SK-N-SH treated with all-trans-retinoic acid at 6 μM for 48 hours (cell line): ENCODE data around the gene TAF5L.

Experiments used
- ATAC-seq: fragments of 200-7000 bp; cut with Tn5 transposase; 3 replicates; pipeline ENCODE4 v1.9.1; 2020; ENCODE audit warnings: mild to moderate bottlenecking, moderate library complexity
- ARNTL ChIP-seq: fragments of 450-650 bp; formaldehyde crosslinking; IDR thresholded peaks from 2 replicates; pipeline ENCODE4 v1.5.0; 2020; ENCODE audit warnings: low read depth, mild to moderate bottlenecking, moderate library complexity, borderline replicate concordance
- BACH2 ChIP-seq: fragments of 250-450 bp; sonication (Bioruptor Pico); IDR thresholded peaks from 2 replicates; pipeline ENCODE4 v1.9.0; 2021; ENCODE audit warnings: mild to moderate bottlenecking, borderline replicate concordance
- CREB5 ChIP-seq: fragments of 250-450 bp; sonication (Bioruptor Pico); IDR thresholded peaks from 2 replicates; pipeline ENCODE4 v1.5.1; 2020; ENCODE audit warnings: low read depth, mild to moderate bottlenecking, moderate library complexity
- CSRNP3 ChIP-seq: fragments of 250-450 bp; sonication (Bioruptor Pico); IDR thresholded peaks from 2 replicates; pipeline ENCODE4 v1.5.1; 2021; ENCODE audit warnings: mild to moderate bottlenecking, moderate library complexity
- ESRRG ChIP-seq: fragments of 250-450 bp; sonication (Bioruptor Pico); IDR thresholded peaks from 2 replicates; pipeline ENCODE4 v1.6.1; 2021; ENCODE audit warnings: mild to moderate bottlenecking
- GLIS3 ChIP-seq: fragments of 250-450 bp; sonication (Bioruptor Pico); IDR thresholded peaks from 2 replicates; pipeline ENCODE4 v1.5.0; 2020; ENCODE audit warnings: mild to moderate bottlenecking, moderate library complexity
- ISL1 ChIP-seq: fragments of 250-450 bp; sonication (Bioruptor Pico); IDR thresholded peaks from 2 replicates; pipeline ENCODE4 v2.1.2; 2022; ENCODE audit warnings: mild to moderate bottlenecking, moderate library complexity
- OSR1 ChIP-seq: fragments of 250-450 bp; sonication (Bioruptor Pico); IDR thresholded peaks from 2 replicates; pipeline ENCODE4 v1.8.0; 2022; ENCODE audit warnings: moderate library complexity, mild to moderate bottlenecking, inconsistent platforms
- PPARA ChIP-seq: fragments of 250-450 bp; sonication (Bioruptor Pico); IDR thresholded peaks from 2 replicates; pipeline ENCODE4 v1.5.0; 2020; ENCODE audit warnings: mild to moderate bottlenecking, borderline replicate concordance
- RARB ChIP-seq: fragments of 250-450 bp; sonication (Bioruptor Pico); IDR thresholded peaks from 2 replicates; pipeline ENCODE4 v1.8.0; 2021; ENCODE audit warnings: mild to moderate bottlenecking, moderate library complexity
- SNAI2 ChIP-seq: fragments of 250-450 bp; sonication (Bioruptor Pico); IDR thresholded peaks from 2 replicates; pipeline ENCODE4 v1.5.0; 2020; ENCODE audit warnings: mild to moderate bottlenecking, moderate library complexity
- TCF4 ChIP-seq: fragments of 250-450 bp; sonication (Bioruptor Pico); IDR thresholded peaks from 2 replicates; pipeline ENCODE4 v1.8.0; 2021; ENCODE audit warnings: mild to moderate bottlenecking, moderate library complexity, borderline replicate concordance
- TOX ChIP-seq: fragments of 250-450 bp; sonication (Bioruptor Pico); IDR thresholded peaks from 2 replicates; pipeline ENCODE4 v1.8.0; 2021; ENCODE audit warnings: mild to moderate bottlenecking, moderate library complexity, borderline replicate concordance
- TSHZ2 ChIP-seq: fragments of 250-450 bp; sonication (Bioruptor Pico); IDR thresholded peaks from 2 replicates; pipeline ENCODE4 v1.5.0; 2020; ENCODE audit warnings: mild to moderate bottlenecking, moderate library complexity
- ZC3H10 ChIP-seq: fragments of 250-450 bp; sonication (Bioruptor Pico); IDR thresholded peaks from 2 replicates; pipeline ENCODE4 v1.5.1; 2021; ENCODE audit warnings: mild to moderate bottlenecking, moderate library complexity
- ZFP3 ChIP-seq: fragments of 250-450 bp; sonication (Bioruptor Pico); IDR thresholded peaks from 2 replicates; pipeline ENCODE4 v1.5.0; 2020; ENCODE audit warnings: mild to moderate bottlenecking, moderate library complexity
- ZNF70 ChIP-seq: fragments of 450-650 bp; formaldehyde crosslinking; IDR thresholded peaks from 2 replicates; pipeline ENCODE4 v1.5.0; 2020; ENCODE audit warnings: mild to moderate bottlenecking, moderate library complexity
- TF ChIP-seq, protein P1 (sequence below): fragments of 250-450 bp; sonication (Bioruptor Pico); IDR thresholded peaks from 2 replicates; pipeline ENCODE4 v1.8.0; 2020; ENCODE audit warnings: mild to moderate bottlenecking, moderate library complexity, borderline replicate concordance

The TAF5L gene

DNA sequence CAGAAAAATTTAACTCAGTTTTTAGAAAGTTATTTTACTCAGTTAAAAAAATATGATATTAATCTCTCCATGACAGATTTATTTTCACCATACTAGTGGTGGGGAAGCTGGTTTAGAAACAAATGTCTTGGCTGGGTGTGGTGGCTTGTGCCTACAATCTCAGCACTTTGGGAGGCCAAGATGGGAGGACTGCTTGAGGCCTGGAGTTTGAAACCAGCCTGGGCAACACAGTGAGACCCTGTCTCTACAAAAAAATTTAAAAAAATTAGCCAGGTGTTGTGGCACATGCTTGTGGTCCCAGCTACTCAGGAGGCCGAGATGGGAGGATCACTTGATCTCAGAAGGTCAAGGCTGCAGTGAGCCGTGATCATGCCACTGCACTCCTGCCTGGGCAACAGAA lies 17.3 kb downstream of the TAF5L start:
- TF ChIP-seq ISL1 (CRISPR knock-in tag) (no peak), SNAI2 (CRISPR knock-in tag) (no peak), TCF4 (CRISPR knock-in tag) (no peak), ZC3H10 (CRISPR knock-in tag) (no peak), CREB5 (no peak)

DNA sequence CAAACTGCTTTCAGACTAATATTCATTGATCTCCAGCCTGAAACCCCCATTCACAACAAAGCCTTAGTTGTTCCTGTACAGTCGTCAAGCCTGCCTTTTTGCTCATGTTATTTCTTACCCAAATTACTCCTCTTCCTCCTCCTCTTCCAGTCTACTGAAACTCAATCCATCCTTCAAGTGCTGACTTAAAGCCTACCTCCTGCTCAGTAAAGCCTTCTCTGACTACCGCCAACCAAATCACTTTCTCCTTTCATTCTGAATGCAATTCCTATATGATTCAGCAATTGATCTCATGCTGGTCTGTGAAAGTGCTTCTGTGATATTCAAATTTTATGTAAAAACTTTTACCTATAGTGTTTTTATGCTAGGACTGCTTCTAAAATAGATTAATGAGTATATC lies 18.6 kb downstream of the TAF5L start:
- ATAC-seq, result no peak
- TF ChIP-seq ZC3H10 (CRISPR knock-in tag), result no peak
- TF ChIP-seq, protein P1, sequence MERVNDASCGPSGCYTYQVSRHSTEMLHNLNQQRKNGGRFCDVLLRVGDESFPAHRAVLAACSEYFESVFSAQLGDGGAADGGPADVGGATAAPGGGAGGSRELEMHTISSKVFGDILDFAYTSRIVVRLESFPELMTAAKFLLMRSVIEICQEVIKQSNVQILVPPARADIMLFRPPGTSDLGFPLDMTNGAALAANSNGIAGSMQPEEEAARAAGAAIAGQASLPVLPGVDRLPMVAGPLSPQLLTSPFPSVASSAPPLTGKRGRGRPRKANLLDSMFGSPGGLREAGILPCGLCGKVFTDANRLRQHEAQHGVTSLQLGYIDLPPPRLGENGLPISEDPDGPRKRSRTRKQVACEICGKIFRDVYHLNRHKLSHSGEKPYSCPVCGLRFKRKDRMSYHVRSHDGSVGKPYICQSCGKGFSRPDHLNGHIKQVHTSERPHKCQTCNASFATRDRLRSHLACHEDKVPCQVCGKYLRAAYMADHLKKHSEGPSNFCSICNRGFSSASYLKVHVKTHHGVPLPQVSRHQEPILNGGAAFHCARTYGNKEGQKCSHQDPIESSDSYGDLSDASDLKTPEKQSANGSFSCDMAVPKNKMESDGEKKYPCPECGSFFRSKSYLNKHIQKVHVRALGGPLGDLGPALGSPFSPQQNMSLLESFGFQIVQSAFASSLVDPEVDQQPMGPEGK (CRISPR knock-in tag), result no peak
- TF ChIP-seq CREB5, result no peak
- no peak for TF ChIP-seq ESRRG (CRISPR knock-in tag)
- no peak for TF ChIP-seq SNAI2 (CRISPR knock-in tag)
- no peak for TF ChIP-seq GLIS3 (CRISPR knock-in tag)
- no peak for TF ChIP-seq ARNTL
- no peak for TF ChIP-seq PPARA (CRISPR knock-in tag)
- no peak for TF ChIP-seq OSR1 (CRISPR knock-in tag)
- no peak for TF ChIP-seq TSHZ2 (CRISPR knock-in tag)

More for the DNA sequence above, 17.3 kb downstream of the TAF5L start:
- ATAC-seq, result no peak

DNA sequence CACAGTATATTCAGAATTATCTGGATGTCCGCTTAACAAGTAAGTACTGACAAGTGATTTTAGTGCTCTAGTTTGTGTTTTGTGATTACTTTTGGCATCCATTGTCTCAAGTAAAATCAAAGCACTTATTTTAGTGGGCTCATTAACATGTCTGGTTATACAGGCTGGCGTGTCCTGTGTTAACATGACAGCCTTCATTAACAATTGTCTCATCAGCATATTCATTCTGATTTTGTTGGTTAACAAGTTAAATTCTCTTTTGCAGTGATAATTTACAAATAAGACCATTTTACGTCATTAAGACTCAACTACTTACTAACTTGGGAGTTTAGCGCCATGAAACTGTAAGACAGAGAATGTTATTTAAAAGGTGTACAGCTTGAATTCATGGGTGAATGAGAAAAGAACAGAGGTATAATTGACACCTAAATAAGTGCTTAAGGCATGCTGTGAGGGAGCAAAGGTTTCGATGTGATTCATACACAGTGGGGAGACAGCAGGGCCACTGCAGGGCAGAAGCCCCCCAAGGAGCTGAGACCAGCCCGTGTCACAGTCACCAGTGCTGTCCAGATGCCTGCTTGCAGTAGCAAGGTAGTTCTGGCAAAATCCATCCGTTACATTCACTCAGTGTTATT lies 22.4 kb downstream of the TAF5L start:
- ATAC-seq, result no peak

DNA sequence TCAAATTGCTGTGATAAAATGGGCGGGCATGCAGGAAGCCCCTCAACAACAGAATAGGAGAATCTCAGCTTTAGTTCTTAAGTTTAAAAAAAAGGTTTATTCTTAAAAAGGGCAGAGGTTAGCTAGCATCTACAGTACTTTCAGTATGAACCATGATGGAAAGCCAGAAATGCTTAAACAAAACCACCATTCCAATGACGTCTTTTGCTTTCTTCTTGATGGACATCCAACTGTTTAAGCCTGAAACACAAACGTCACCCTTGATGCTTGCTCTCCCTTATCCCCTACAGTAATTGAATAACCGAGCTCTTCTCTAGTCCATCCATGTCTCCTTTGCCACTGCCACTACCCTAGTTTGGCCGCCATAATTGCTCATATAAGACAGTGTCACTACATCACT lies 25.7 kb downstream of the TAF5L start:
- TF ChIP-seq TOX (CRISPR knock-in tag) (no peak), ESRRG (CRISPR knock-in tag) (no peak), CSRNP3 (no peak), BACH2 (CRISPR knock-in tag) (no peak), RARB (CRISPR knock-in tag) (no peak), PPARA (CRISPR knock-in tag) (no peak), ZNF70 (CRISPR knock-in tag) (no peak), ARNTL (no peak), SNAI2 (CRISPR knock-in tag) (no peak), CREB5 (no peak), GLIS3 (CRISPR knock-in tag) (no peak), ZC3H10 (CRISPR knock-in tag) (no peak)
- TF ChIP-seq, all 23 proteins: peak for 0

More for the DNA sequence above, 22.4 kb downstream of the TAF5L start:
- TF ChIP-seq ZFP3 (CRISPR knock-in tag), result no peak

More for the DNA sequence above, 25.7 kb downstream of the TAF5L start:
- ATAC-seq, result no peak
